ENCODE results near the gene SBF2.
"Not testable (repeated sequence)": the region's sequence is repeated elsewhere in the genome, so short reads cannot be mapped to it uniquely, and the experiment has no call there.

SBF2 gene

GRCh38 chr11:10160350-10160749 is 133.7 kb downstream of the SBF2 start:
- no peak for FAIRE-seq

GRCh38 chr11:10158461-10158860 is 135.6 kb downstream of the SBF2 start:
- no peak for FAIRE-seq

GRCh38 chr11:10155793-10156490 is 138.1 kb downstream of the SBF2 start:
- FAIRE-seq: peak; percentile 47

- no peak for FAIRE-seq
These were observed 143.2 kb downstream of the SBF2 start for GRCh38 chr11:10150800-10151199.

- no peak for FAIRE-seq
These were observed 144.5 kb downstream of the SBF2 start for GRCh38 chr11:10149553-10149952.

- FAIRE-seq: no peak
These were observed 146.8 kb downstream of the SBF2 start for GRCh38 chr11:10147195-10147594.

GRCh38 chr11:10144954-10145353 is 149.1 kb downstream of the SBF2 start:
- FAIRE-seq: no peak

- FAIRE-seq: no peak
These were observed 154.4 kb downstream of the SBF2 start for GRCh38 chr11:10139656-10140055.

- no peak for FAIRE-seq
These were observed 154.9 kb downstream of the SBF2 start for GRCh38 chr11:10139143-10139542.

- no peak for FAIRE-seq
These were observed 159.0 kb downstream of the SBF2 start for GRCh38 chr11:10134975-10135481.

- not testable (repeated sequence) for FAIRE-seq
These were observed 159.8 kb downstream of the SBF2 start for GRCh38 chr11:10134226-10134625.

GRCh38 chr11:10133251-10133650 is 160.8 kb downstream of the SBF2 start:
- not testable (repeated sequence) for FAIRE-seq

GRCh38 chr11:10130875-10131274 is 163.1 kb downstream of the SBF2 start:
- no peak for FAIRE-seq

GRCh38 chr11:10129184-10129583 is 164.8 kb downstream of the SBF2 start:
- not testable (repeated sequence) for FAIRE-seq

- FAIRE-seq: no peak
These were observed 168.4 kb downstream of the SBF2 start for GRCh38 chr11:10125522-10126133.

- FAIRE-seq: no peak
These were observed 171.5 kb downstream of the SBF2 start for GRCh38 chr11:10122326-10123197.

GRCh38 chr11:10118865-10119264 is 175.2 kb downstream of the SBF2 start:
- peak; percentile 30 for FAIRE-seq

- no peak for FAIRE-seq
These were observed 176.2 kb downstream of the SBF2 start for GRCh38 chr11:10117709-10118351.

- no peak for FAIRE-seq
These were observed 177.4 kb downstream of the SBF2 start for GRCh38 chr11:10116588-10116987.

GRCh38 chr11:10114593-10115404 is 179.2 kb downstream of the SBF2 start:
- FAIRE-seq: no peak

GRCh38 chr11:10113852-10114251 is 180.2 kb downstream of the SBF2 start:
- no peak for FAIRE-seq

- no peak for FAIRE-seq
These were observed 184.2 kb downstream of the SBF2 start for GRCh38 chr11:10109806-10110205.
